Astrocyte of the spinal cord (primary cell): Measurements from ENCODE around the gene THBS1.
A peak's percentile ranks its signal among the peaks of the same experiment; 100 is the strongest.

Experiments used
- DNase-seq: peaks from one replicate; pipeline ENCODE4 v3.0.0; 2011; ENCODE audit warnings: low read depth, low spot score
- H3K4me3 ChIP-seq: 2 replicates; pipeline ENCODE4 v1.5.1; 2011; ENCODE audit warnings: low read depth, mild to moderate bottlenecking, low read length, moderate library complexity
- CTCF ChIP-seq: IDR thresholded peaks from 2 replicates; pipeline ENCODE4 v1.5.1; 2012; ENCODE audit warnings: low read depth, mild to moderate bottlenecking, low read length, inconsistent platforms
- in situ Hi-C: cut with HindIII; loops from 2 replicates; pipeline ENCODE4 v1.10.0; 2017; ENCODE audit warnings: low sequenced_read_pairs

THBS1 gene

GRCh38 chr15:39631357-39631756 is 50.5 kb downstream of the THBS1 start:
- in situ Hi-C loops: no loop called here
- DNase-seq: peak; percentile 70
- TF ChIP-seq CTCF: no peak
- H3K4me3 ChIP-seq: no peak overlapping the region

- no peak overlapping the region for H3K4me3 ChIP-seq
- DNase-seq: no peak
- in situ Hi-C loops: no loop called here
- no peak for TF ChIP-seq CTCF
These were observed 57.2 kb downstream of the THBS1 start for GRCh38 chr15:39638041-39638440.

GRCh38 chr15:39639037-39639436 is 58.2 kb downstream of the THBS1 start:
- TF ChIP-seq CTCF: no peak
- H3K4me3 ChIP-seq: no peak overlapping the region
- in situ Hi-C loops: no loop called here
- no peak for DNase-seq

GRCh38 chr15:39640665-39641064 is 59.8 kb downstream of the THBS1 start:
- in situ Hi-C loops: no loop called here
- no peak for DNase-seq
- H3K4me3 ChIP-seq: no peak overlapping the region
- TF ChIP-seq CTCF: no peak

GRCh38 chr15:39641191-39641889 is 60.5 kb downstream of the THBS1 start:
- no peak overlapping the region for H3K4me3 ChIP-seq
- DNase-seq: no peak
- in situ Hi-C loops: no loop called here
- TF ChIP-seq CTCF: no peak

GRCh38 chr15:39642011-39642640 is 61.2 kb downstream of the THBS1 start:
- in situ Hi-C loops: no loop called here
- TF ChIP-seq CTCF: no peak
- DNase-seq: peak; percentile 67
- no peak overlapping the region for H3K4me3 ChIP-seq
